NCI-H2029 treated with DMSO at 0.1 percent for 48 hours (cell line): Measurements from ENCODE around the gene CDH15.

Experiments used
- DNase-seq: peaks from one replicate; lab custom pipeline; 2025; lab: John Stamatoyannopoulos, UW

Gene CDH15

GRCh38 chr16:89171216-89172170, at the start of gene CDH15:
CDH15 (plus strand) TSS chr16:89171748; CDS start chr16:89171832, 84 bp downstream.
- peak; percentile 56 for DNase-seq

- peak; percentile 18 for DNase-seq
Measured at GRCh38 chr16:89122322-89122851, 49.2 kb upstream of the CDH15 start.

- no peak for DNase-seq
Measured at GRCh38 chr16:89123001-89123830, 48.3 kb upstream of the CDH15 start.

GRCh38 chr16:89123831-89124100, 47.8 kb upstream of the CDH15 start:
- DNase-seq: no peak

- DNase-seq: no peak
Measured at GRCh38 chr16:89129378-89129777, 42.2 kb upstream of the CDH15 start.

- DNase-seq: no peak
Measured at GRCh38 chr16:89130448-89130847, 41.1 kb upstream of the CDH15 start.

GRCh38 chr16:89131783-89132182, 39.8 kb upstream of the CDH15 start:
- DNase-seq: no peak

GRCh38 chr16:89132194-89133005, 39.1 kb upstream of the CDH15 start:
- no peak for DNase-seq

- DNase-seq: no peak
Measured at GRCh38 chr16:89133457-89134127, 38.0 kb upstream of the CDH15 start.

GRCh38 chr16:89134269-89134668, 37.3 kb upstream of the CDH15 start:
- DNase-seq: no peak

- no peak for DNase-seq
Measured at GRCh38 chr16:89135166-89135565, 36.4 kb upstream of the CDH15 start.

- DNase-seq: no peak
Measured at GRCh38 chr16:89135971-89136765, 35.4 kb upstream of the CDH15 start.

GRCh38 chr16:89136931-89137330, 34.6 kb upstream of the CDH15 start:
- no peak for DNase-seq

GRCh38 chr16:89137666-89138512, 33.7 kb upstream of the CDH15 start:
- no peak for DNase-seq

- DNase-seq: no peak
Measured at GRCh38 chr16:89138513-89138795, 33.1 kb upstream of the CDH15 start.

- DNase-seq: no peak
Measured at GRCh38 chr16:89138843-89139520, 32.6 kb upstream of the CDH15 start.

- DNase-seq: no peak
Measured at GRCh38 chr16:89139907-89140361, 31.6 kb upstream of the CDH15 start.

- DNase-seq: no peak
Measured at GRCh38 chr16:89140401-89140800, 31.1 kb upstream of the CDH15 start.
